ENCODE results near the gene COL6A1. TPM values are rescaled to one million over a fixed set of nuclear protein-coding genes. Genes with fewer than 3 reads are reported as not detected.

The COL6A1 gene
- total RNA-seq, 1 experiment from 2014 or later: 193 TPM

DNA sequence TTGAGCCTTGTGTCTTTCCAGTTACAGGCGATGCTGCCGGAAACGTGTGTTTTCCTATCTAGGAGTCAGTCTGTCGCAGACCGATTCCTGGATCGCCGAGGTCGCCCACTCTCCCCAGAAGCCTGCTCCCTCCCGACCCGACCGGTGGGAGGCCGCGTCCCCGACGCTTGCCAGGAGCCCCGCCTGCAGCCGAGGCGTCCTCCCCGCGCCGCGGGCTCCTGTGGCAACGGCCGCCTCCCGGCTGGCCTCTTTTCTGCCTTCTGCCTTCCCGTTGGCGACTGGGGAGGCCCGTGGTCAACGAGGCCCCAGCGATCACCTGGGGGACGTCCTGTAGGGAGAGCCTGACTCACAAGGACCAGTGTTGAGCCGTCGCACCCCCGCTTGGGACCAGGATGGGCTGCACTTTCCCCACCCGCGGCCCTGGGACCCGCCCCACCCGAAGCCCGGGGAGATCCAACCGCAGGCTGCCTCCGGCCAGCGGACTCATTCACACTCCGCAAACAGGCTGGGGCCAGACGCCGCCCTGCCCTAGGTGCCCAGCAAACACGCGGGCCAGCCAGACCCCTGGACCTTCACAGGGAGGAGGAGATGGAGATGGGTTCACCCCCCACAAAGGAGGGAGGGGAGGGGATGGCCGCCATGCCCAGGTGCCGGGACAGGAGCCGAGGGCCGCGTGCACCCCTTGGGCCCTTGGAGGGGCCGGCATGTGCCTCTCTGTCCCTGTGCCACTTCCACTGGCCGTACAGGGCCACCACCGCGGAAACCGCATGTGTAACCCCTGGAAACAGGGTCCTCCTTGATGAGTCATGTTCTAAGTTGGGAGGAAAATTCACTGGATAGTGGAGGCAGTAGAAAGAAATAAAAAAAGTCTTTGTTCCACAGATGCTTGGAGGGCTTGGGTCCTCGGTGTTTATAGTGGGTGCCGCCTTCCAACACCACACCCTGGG is 7.2 kb upstream of the COL6A1 start:
- Histone ChIP-seq H3K4ac (ENCODE audit: low read depth, low read length) (no peak overlapping the region), H2BK15ac (ENCODE audit: low read depth, low read length) (no peak overlapping the region), H3K56ac (ENCODE audit: insufficient read length, low read depth, low read length) (no peak overlapping the region), H3K4me1 (ENCODE audit: insufficient read depth, low read length) (no peaks in the 10 kb centered on the region; the same call in 1 of the 2 replicates), H2BK120ac (ENCODE audit: low read depth, low read length, poor library complexity, severe bottlenecking) (no peak overlapping the region), H3T11ph (ENCODE audit: low read length) (no peak overlapping the region), H4K8ac (replicated peaks; ENCODE audit: insufficient read length, low read depth, low read length) (no peak overlapping the region), H3K79me1 (ENCODE audit: insufficient read depth, low read depth, low read length, poor library complexity, severe bottlenecking) (no peaks in the 10 kb centered on the region), H4K5ac (ENCODE audit: insufficient read length, low read depth, low read length) (no peak overlapping the region), H2AFZ (ENCODE audit: low read length) (no peak overlapping the region), H2AK5ac (ENCODE audit: insufficient read length, low read length) (no peak overlapping the region), H2BK20ac (ENCODE audit: low read depth, low read length, poor library complexity, severe bottlenecking) (no peak overlapping the region), H3K23me2 (ENCODE audit: insufficient read length, low read depth, low read length, poor library complexity, severe bottlenecking) (peaks cover 27% of the 10 kb centered on the region), H3K79me2 (ENCODE audit: insufficient read depth, low read length) (no peaks in the 10 kb centered on the region), H3K27ac (ENCODE audit: insufficient read length, low read depth, low read length) (no peak overlapping the region), H3K9me3 (ENCODE audit: control insufficient read depth, low read depth, low read length) (no peaks in the 10 kb centered on the region), H3K4me2 (ENCODE audit: insufficient read depth, insufficient read length, low read length) (peak overlapping the region; percentile 82), H3K23ac (ENCODE audit: insufficient read length, low read depth, low read length) (no peak overlapping the region), H3K18ac (ENCODE audit: insufficient read length, low read depth, low read length) (peak overlapping the region; percentile 68), H4K20me1 (ENCODE audit: control insufficient read depth, insufficient read depth, insufficient read length) (no peaks in the 10 kb centered on the region), H2BK12ac (ENCODE audit: insufficient read length, low read depth, low read length) (no peak overlapping the region), H4K91ac (ENCODE audit: insufficient read length, low read depth, low read length) (no peak overlapping the region), H2BK5ac (ENCODE audit: insufficient read length, low read length) (no peak overlapping the region), H3K9ac (ENCODE audit: extremely low read depth, insufficient read length, low read length) (peak overlapping the region; percentile 15), H3K27me3 (ENCODE audit: insufficient read depth, low read length) (no peaks in the 10 kb centered on the region), H3K14ac (ENCODE audit: insufficient read depth, low read length) (peak overlapping the region; percentile 52; the same call in 1 of the 2 replicates)
- DNase-seq: peak; percentile 69
- Mint-ChIP-seq H3K4me3 (peak overlapping the region; percentile 67 to 83), H3K9me3 (no peaks in the 10 kb centered on the region; a peak in 1 of 5 replicates), H3K4me1 (peaks cover 21 to 25% of the 10 kb centered on the region in 2 experiments), H3K36me3 (ENCODE audit: insufficient read depth in 1 of 3, low read depth in 3 of 3) (no peaks in the 10 kb centered on the region), H3K27me3 (ENCODE audit: low read depth) (peaks cover 8% of the 10 kb centered on the region), H3K27ac (no peak overlapping the region; a peak in 1 of 7 replicates)
- no CpG with 5 or more reads among the region's 59 CpGs for WGBS (ENCODE audit: extremely low coverage, insufficient read length, low lambda C conversion rate)
- TF ChIP-seq, protein P1, sequence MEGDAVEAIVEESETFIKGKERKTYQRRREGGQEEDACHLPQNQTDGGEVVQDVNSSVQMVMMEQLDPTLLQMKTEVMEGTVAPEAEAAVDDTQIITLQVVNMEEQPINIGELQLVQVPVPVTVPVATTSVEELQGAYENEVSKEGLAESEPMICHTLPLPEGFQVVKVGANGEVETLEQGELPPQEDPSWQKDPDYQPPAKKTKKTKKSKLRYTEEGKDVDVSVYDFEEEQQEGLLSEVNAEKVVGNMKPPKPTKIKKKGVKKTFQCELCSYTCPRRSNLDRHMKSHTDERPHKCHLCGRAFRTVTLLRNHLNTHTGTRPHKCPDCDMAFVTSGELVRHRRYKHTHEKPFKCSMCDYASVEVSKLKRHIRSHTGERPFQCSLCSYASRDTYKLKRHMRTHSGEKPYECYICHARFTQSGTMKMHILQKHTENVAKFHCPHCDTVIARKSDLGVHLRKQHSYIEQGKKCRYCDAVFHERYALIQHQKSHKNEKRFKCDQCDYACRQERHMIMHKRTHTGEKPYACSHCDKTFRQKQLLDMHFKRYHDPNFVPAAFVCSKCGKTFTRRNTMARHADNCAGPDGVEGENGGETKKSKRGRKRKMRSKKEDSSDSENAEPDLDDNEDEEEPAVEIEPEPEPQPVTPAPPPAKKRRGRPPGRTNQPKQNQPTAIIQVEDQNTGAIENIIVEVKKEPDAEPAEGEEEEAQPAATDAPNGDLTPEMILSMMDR (conservative IDR thresholded peaks at IDR 0.05): no peak
